ENCODE results near the gene TLE4. TPM values are rescaled to one million over a fixed set of nuclear protein-coding genes. Genes with fewer than 3 reads are reported as not detected.

The TLE4 gene
- polyA plus RNA-seq, 1 of the 3 experiments (the other 2 are of a cell fraction) = 40.4 TPM

GRCh38 chr9:79691496-79691895 is 119.7 kb downstream of the TLE4 start (continued):
- TF ChIP-seq JUND (IDR thresholded peaks at IDR 0.05) (no peak), GATA2 (CRISPR knock-in tag; IDR thresholded peaks at IDR 0.05) (no peak), MAX (IDR thresholded peaks at IDR 0.05; ENCODE audit: low read depth) (no peak), TCF12 (IDR thresholded peaks at IDR 0.05) (no peak)

GRCh38 chr9:79692857-79693571 is 121.2 kb downstream of the TLE4 start:
- Histone ChIP-seq H3F3A (replicated peaks; ENCODE audit: insufficient read depth) (peaks cover 6% of the 10 kb centered on the region), H3K79me2 (ENCODE audit: insufficient read depth) (peaks cover 58% of the 10 kb centered on the region; the same call in 1 of the 2 replicates), H3K27me3 (ENCODE audit: insufficient read depth) (no peaks in the 10 kb centered on the region), H3K4me2 (no peak overlapping the region), H4K20me1 (ENCODE audit: insufficient read depth) (peaks cover 23% of the 10 kb centered on the region), H3K9me2 (no peaks in the 10 kb centered on the region), H2AFZ (ENCODE audit: low read depth) (no peak overlapping the region), H3K36me3 (replicated peaks in 1 of 2; ENCODE audit: control insufficient read depth in 1 of 2, insufficient read depth in 2 of 2, low read length in 1 of 2) (peaks cover 2 to 11% of the 10 kb centered on the region in 2 experiments), H3K9me3 (no peaks in the 10 kb centered on the region), H3K4me1 (ENCODE audit: control insufficient read depth in 1 of 2, insufficient read depth in 2 of 2, low read depth in 1 of 2, low read length in 1 of 2) (peaks cover 0 to 6% of the 10 kb centered on the region in 2 experiments; a peak in 2 of 4 replicates), H3K9ac (no peak overlapping the region), H3K27ac (ENCODE audit: low read depth in 2 of 2, low read length in 1 of 2) (no peak overlapping the region), H3K4me3 (ENCODE audit: low read depth in 2 of 2, low read length in 1 of 2) (no peak overlapping the region)
- ChIA-PET CTCF (no interaction called here), POLR2A (no interaction called here)
- WGBS (ENCODE audit: low lambda C conversion rate) = 78% methylated on average over 7 of the region's 7 CpGs
- DNase-seq = no peak
- no peak for TF ChIP-seq USF2 (IDR thresholded peaks at IDR 0.05; ENCODE audit: borderline replicate concordance, low read depth, low read length)
- no peak for TF ChIP-seq YY1 (IDR thresholded peaks at IDR 0.05; ENCODE audit: low read depth)
- TF ChIP-seq NRF1 (IDR thresholded peaks at IDR 0.05; ENCODE audit: low read depth, low read length) = no peak
- no peak for TF ChIP-seq CHD2 (IDR thresholded peaks at IDR 0.05; ENCODE audit: low read length, partially characterized antibody)
- TF ChIP-seq FOXJ3 (CRISPR knock-in tag; IDR thresholded peaks at IDR 0.05) = no peak
- no peak for TF ChIP-seq TCF12 (IDR thresholded peaks at IDR 0.05)
- no peak for TF ChIP-seq RFX5 (IDR thresholded peaks at IDR 0.05; ENCODE audit: low read length)
- TF ChIP-seq RCOR1 (IDR thresholded peaks at IDR 0.05; ENCODE audit: low read length) = no peak
- TF ChIP-seq MAX (IDR thresholded peaks at IDR 0.05; ENCODE audit: low read depth) = no peak
- TF ChIP-seq REST (IDR thresholded peaks at IDR 0.05; ENCODE audit: low read depth, low read length) = no peak
- TF ChIP-seq TEAD4 (IDR thresholded peaks at IDR 0.05; ENCODE audit: borderline replicate concordance, insufficient read depth) = no peak
- no peak for TF ChIP-seq MEF2A (IDR thresholded peaks at IDR 0.05; ENCODE audit: borderline replicate concordance, low read depth)
- no peak for TF ChIP-seq FOXM1 (IDR thresholded peaks at IDR 0.05; ENCODE audit: low read depth)
- TF ChIP-seq FOSL2 (IDR thresholded peaks at IDR 0.05; ENCODE audit: borderline replicate concordance, low read depth) = no peak
- no peak for TF ChIP-seq GABPA (IDR thresholded peaks at IDR 0.05; ENCODE audit: low read depth)
- TF ChIP-seq EP300 (IDR thresholded peaks at IDR 0.05; ENCODE audit: borderline replicate concordance in 1 of 2, low read depth in 1 of 2, low read length in 1 of 2) = no peak
- no peak for TF ChIP-seq RXRA (IDR thresholded peaks at IDR 0.05; ENCODE audit: borderline replicate concordance, low read depth)

Measured in SK-N-SH (cell line).